H1 (cell line): ENCODE data around the gene ITPR3. TPM values are rescaled to one million over a fixed set of nuclear protein-coding genes. Genes with fewer than 3 reads are reported as not detected.

Source experiments
- CTCF ChIA-PET: fragments of 300-600 bp; sonication (Branson Sonifier 250); formaldehyde crosslinking; loops from one replicate; lab custom pipeline; 2021; ENCODE audit not compliant: partially characterized antibody; lab: Charles Lee
- POLR2A ChIA-PET: fragments of 300-600 bp; sonication (Branson Sonifier 250); formaldehyde crosslinking; loops from one replicate; lab custom pipeline; 2021; ENCODE audit warnings: inconsistent platforms; ENCODE audit not compliant: partially characterized antibody; lab: Charles Lee
- DNase-seq, 2 experiments: peaks; one replicate each; pipeline versions ENCODE4 v3.0.0 to v3.0.0-alpha.2; 2010 to 2022; ENCODE audit warnings: low spot score in 2 of 2, low read depth in 1 of 2, mixed read lengths in 1 of 2
- FAIRE-seq: peaks from 2 replicates; lab custom pipeline; 2011; peaks lifted over from hg19 to GRCh38; lab: Jason Lieb, UNC
- H2AFZ ChIP-seq: 2 replicates; pipeline ENCODE4 v1.8.1; 2012; ENCODE audit warnings: low read length, inconsistent platforms
- H2AK5ac ChIP-seq: 2 replicates; pipeline ENCODE4 v1.6.1; 2013; ENCODE audit warnings: low read depth, low read length
- H2BK120ac ChIP-seq: replicated peaks from 2 replicates; pipeline ENCODE3; 2013; ENCODE audit warnings: low read depth, low read length, inconsistent platforms
- H2BK12ac ChIP-seq: 2 replicates; pipeline ENCODE4 v1.6.1; 2013; ENCODE audit warnings: low read depth, low read length
- H2BK15ac ChIP-seq: 2 replicates; pipeline ENCODE4 v1.6.1; 2013; ENCODE audit warnings: low read length
- H2BK20ac ChIP-seq: 2 replicates; pipeline ENCODE4 v1.6.1; 2013; ENCODE audit warnings: low read length
- H2BK5ac ChIP-seq: 2 replicates; pipeline ENCODE4 v1.6.1; 2013; ENCODE audit warnings: low read depth, low read length
- H3K14ac ChIP-seq: 2 replicates; pipeline ENCODE4 v1.6.1; 2013; ENCODE audit warnings: inconsistent platforms; ENCODE audit not compliant: insufficient read length
- H3K18ac ChIP-seq: 2 replicates; pipeline ENCODE4 v1.6.1; 2013; ENCODE audit warnings: low read length; ENCODE audit errors: extremely low read depth
- H3K23ac ChIP-seq: 2 replicates; pipeline ENCODE4 v1.6.1; 2013; ENCODE audit warnings: inconsistent platforms; ENCODE audit not compliant: insufficient read length
- H3K23me2 ChIP-seq: 2 replicates; pipeline ENCODE4 v1.6.1; 2013; ENCODE audit warnings: low read depth, low read length
- H3K27ac ChIP-seq: 2 replicates; pipeline ENCODE4 v1.6.1; 2011; ENCODE audit warnings: low read depth, low read length, inconsistent platforms
- H3K27me3 ChIP-seq, 4 experiments: replicated peaks in 1 of 4; 1 replicate in 1 of 4; 2 replicates in 3 of 4; pipeline versions ENCODE4 v1.6.1 to v1.8.1; 2011 to 2013; ENCODE audit warnings: low read length in 3 of 4, mild to moderate bottlenecking in 3 of 4, inconsistent platforms in 2 of 4, mixed read lengths in 2 of 4, moderate library complexity in 1 of 4; ENCODE audit not compliant: control insufficient read depth in 3 of 4, insufficient read depth in 3 of 4; ENCODE audit errors: extremely low read depth in 1 of 4
- H3K36me3 ChIP-seq, 4 experiments: 2 replicates each; pipeline versions ENCODE4 v1.6.1 to v1.8.1; 2011 to 2013; ENCODE audit warnings: mild to moderate bottlenecking in 4 of 4, low read length in 3 of 4, moderate library complexity in 2 of 4, control low read depth in 1 of 4, inconsistent platforms in 1 of 4; ENCODE audit not compliant: insufficient read depth in 4 of 4, control insufficient read depth in 2 of 4
- H3K4ac ChIP-seq: replicated peaks from 2 replicates; pipeline ENCODE3; 2013; ENCODE audit warnings: low read length, low read depth, mixed read lengths, inconsistent platforms; ENCODE audit not compliant: insufficient read length
- H3K4me1 ChIP-seq, 4 experiments: replicated peaks in 1 of 4; 1 replicate in 1 of 4; 2 replicates in 3 of 4; pipeline versions ENCODE4 v1.6.1 to v1.8.1; 2011 to 2013; ENCODE audit warnings: low read length in 3 of 4, inconsistent platforms in 2 of 4, mixed read lengths in 1 of 4; ENCODE audit not compliant: insufficient read depth in 4 of 4, control insufficient read depth in 3 of 4
- H3K4me2 ChIP-seq, 2 experiments: 2 replicates each; pipeline versions ENCODE4 v1.6.1 to v1.8.1; 2011 to 2013; ENCODE audit warnings: low read depth in 2 of 2, low read length in 2 of 2, control low read depth in 1 of 2, inconsistent platforms in 1 of 2, mild to moderate bottlenecking in 1 of 2; ENCODE audit not compliant: insufficient read depth in 1 of 2
- H3K4me3 ChIP-seq, 4 experiments: fragments of 200-600, 300-600 bp in 1 of 4; sonication (generic), shearing (Covaris generic), sonication (Bioruptor Twin) in 1 of 4; 2 replicates each; pipeline versions ENCODE4 v1.5.1 to v1.8.1; 2011 to 2016; ENCODE audit warnings: low read length in 4 of 4, low read depth in 3 of 4, control low read depth in 2 of 4, inconsistent platforms in 2 of 4, mild to moderate bottlenecking in 2 of 4, mixed read lengths in 1 of 4, moderate library complexity in 1 of 4; ENCODE audit not compliant: insufficient read depth in 2 of 4; ENCODE audit errors: extremely low read depth in 1 of 4
- H3K56ac ChIP-seq: replicated peaks from 2 replicates; pipeline ENCODE3; 2013; ENCODE audit warnings: low read depth, mild to moderate bottlenecking, mixed read lengths, low read length, inconsistent platforms; ENCODE audit not compliant: insufficient read length
- H3K79me1 ChIP-seq: 2 replicates; pipeline ENCODE4 v1.6.1; 2013; ENCODE audit warnings: low read depth, low read length, control low read depth
- H3K79me2 ChIP-seq, 2 experiments: 2 replicates each; pipeline versions ENCODE4 v1.6.1 to v1.8.1; 2012 to 2013; ENCODE audit warnings: low read length in 2 of 2, mild to moderate bottlenecking in 2 of 2, inconsistent platforms in 1 of 2; ENCODE audit not compliant: insufficient read depth in 2 of 2, control insufficient read depth in 1 of 2
- H3K9ac ChIP-seq, 4 experiments: replicated peaks in 1 of 4; 1 replicate in 1 of 4; 2 replicates in 3 of 4; pipeline versions ENCODE4 v1.6.1 to v1.8.1; 2011 to 2013; ENCODE audit warnings: low read depth in 3 of 4, low read length in 3 of 4, control low read depth in 2 of 4, mild to moderate bottlenecking in 2 of 4, moderate library complexity in 2 of 4, inconsistent platforms in 1 of 4; ENCODE audit errors: extremely low read depth in 1 of 4
- H3K9me3 ChIP-seq, 2 experiments: 2 replicates each; pipeline versions ENCODE4 v1.6.1 to v1.8.1; 2012 to 2013; ENCODE audit warnings: mild to moderate bottlenecking in 2 of 2, moderate library complexity in 2 of 2, control low read depth in 1 of 2, inconsistent platforms in 1 of 2, low read depth in 1 of 2, low read length in 1 of 2, mixed read lengths in 1 of 2; ENCODE audit not compliant: insufficient read depth in 2 of 2
- H4K20me1 ChIP-seq, 2 experiments: replicated peaks in 1 of 2; 2 replicates each; pipeline versions ENCODE3 to v1.8.1; 2011 to 2013; ENCODE audit warnings: inconsistent platforms in 2 of 2, low read length in 2 of 2, mild to moderate bottlenecking in 1 of 2; ENCODE audit not compliant: insufficient read depth in 2 of 2, control insufficient read depth in 1 of 2
- H4K5ac ChIP-seq: 2 replicates; pipeline ENCODE4 v1.6.1; 2013; ENCODE audit warnings: low read length, low read depth, mixed read lengths, inconsistent platforms; ENCODE audit not compliant: insufficient read length
- H4K8ac ChIP-seq: 2 replicates; pipeline ENCODE4 v1.8.0; 2013; ENCODE audit warnings: mild to moderate bottlenecking, moderate library complexity, low read length, inconsistent platforms; ENCODE audit not compliant: insufficient read depth; ENCODE audit errors: extremely low read depth
- H4K91ac ChIP-seq: replicated peaks from 2 replicates; pipeline ENCODE3; 2013; ENCODE audit warnings: low read length, mixed read lengths, inconsistent platforms; ENCODE audit not compliant: insufficient read length
- ASH2L ChIP-seq: fragments of 200-600, 300-600 bp; sonication (generic); IDR thresholded peaks from one replicate; pipeline ENCODE4 v1.7.1; 2017; ENCODE audit warnings: low read length
- SIN3A ChIP-seq, 2 experiments: IDR thresholded peaks in 1 of 2; conservative IDR thresholded peaks in 1 of 2; 2 replicates each; pipeline ENCODE4 v1.6.1; 2011 to 2012; ENCODE audit warnings: low read length in 2 of 2, improper control_type of control experiment in 1 of 2, low read depth in 1 of 2, mild to moderate bottlenecking in 1 of 2
- WGBS, 2 experiments: shearing (Covaris generic) in 1 of 2; methylation state at CpG; one replicate each; pipeline versions ENCODE4 v1.1.6 to v1.1.7; 2013 to 2015; ENCODE audit warnings: low lambda C conversion rate in 2 of 2, mixed read lengths in 2 of 2, inconsistent platforms in 1 of 2, low coverage in 1 of 2, missing lambda C conversion rate in 1 of 2; ENCODE audit not compliant: insufficient replicate concordance in 2 of 2, insufficient coverage in 1 of 2, insufficient read length in 1 of 2; ENCODE audit errors: extremely low coverage in 1 of 2, missing lambda C conversion rate in 1 of 2; 5-methylcytosine and 5-hydroxymethylcytosine counted together
- polyA plus RNA-seq, 7 experiments: library from polyadenylated mRNA; depleted of rRNA in 3 of 7; stranded (reverse) in 5 of 7; unstranded in 2 of 7; fragments of >200 nt in 5 of 7; fragments of 200-250 nt in 2 of 7; gene quantifications; 1 replicate in 5 of 7; 2 replicates in 1 of 7; 4 replicates in 1 of 7; pipeline versions ENCODE4 v1.2.1 to v1.2.3, GENCODE V29; 2011 to 2013; ENCODE audit warnings: missing spikeins in 2 of 7, mixed read lengths in 2 of 7
- total RNA-seq: library from RNA; stranded (reverse); fragmentation: NEBNext Ultra II Directional; extraction: Animal tissue kit (Norgen Biotek cat#: 25700); gene quantifications from 2 replicates; pipeline ENCODE4 v1.2.1, GENCODE V29; 2021

ITPR3 gene
- total and polyA plus RNA-seq, 2 of the 8 experiments (the other 6 are each of a cell fraction or from before 2014, with no cell fraction given): 29.1 to 45.7 TPM

DNA sequence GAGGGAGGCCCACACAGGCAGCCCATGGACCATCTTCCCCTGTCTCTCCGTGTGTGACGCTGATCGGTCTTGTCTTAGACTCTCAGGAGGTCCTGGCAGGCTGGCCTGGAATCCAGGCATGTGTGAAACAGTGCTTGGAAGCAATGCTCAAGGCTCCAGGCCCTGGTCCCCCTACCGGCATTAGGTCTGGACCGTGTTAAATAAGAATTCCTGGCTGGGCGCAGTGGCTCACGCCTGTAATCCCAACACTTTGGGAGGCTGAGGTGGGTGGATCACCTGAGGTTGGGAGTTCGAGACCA is 112.5 kb downstream of the ITPR3 start:
- H4K91ac ChIP-seq: no peak overlapping the region
- H3K27me3 ChIP-seq: no peaks in the 10 kb centered on the region; a peak in 2 of 7 replicates
- peak overlapping the region; percentile 60; the same call in 1 of the 2 replicates for H4K8ac ChIP-seq
- no peaks in the 10 kb centered on the region for H4K20me1 ChIP-seq
- no peaks in the 10 kb centered on the region for H3K79me1 ChIP-seq
- H3K9me3 ChIP-seq: no peaks in the 10 kb centered on the region
- H2BK5ac ChIP-seq: no peak overlapping the region
- H3K9ac ChIP-seq: no peak overlapping the region
- DNase-seq (no peak), FAIRE-seq (no peak)
- CTCF ChIA-PET: interaction anchor here (1.1 kb wide), 1 partner anchor 412 kb away, joined by 3 read pairs; the partner anchor contains the start of gene GRM4
- WGBS, 2 experiments: 86% methylated on average over 8 of the region's 8 CpGs; no CpG with 5 or more reads in 1 of the 2 experiments
- no peak overlapping the region for H3K27ac ChIP-seq
- TF ChIP-seq ASH2L (no peak), SIN3A (conservative IDR thresholded peaks at IDR 0.05 in 1 of 2, IDR thresholded peaks at IDR 0.05 in 1 of 2; ENCODE audit: low read depth in 1 of 2, low read length in 2 of 2) (no peak)
- TF ChIP-seq, all 59 proteins: peak for 0
- no peaks in the 10 kb centered on the region for H3K36me3 ChIP-seq
- no peak overlapping the region for H3K23ac ChIP-seq
- POLR2A ChIA-PET: no interaction called here
- no peak overlapping the region for H2BK120ac ChIP-seq
- no peak overlapping the region for H2AK5ac ChIP-seq
- no peaks in the 10 kb centered on the region for H3K4me1 ChIP-seq
- no peak overlapping the region for H3K56ac ChIP-seq
- H3K79me2 ChIP-seq: no peaks in the 10 kb centered on the region
- no peak overlapping the region for H4K5ac ChIP-seq
- H2BK12ac ChIP-seq: no peak overlapping the region
- no peaks in the 10 kb centered on the region for H3K23me2 ChIP-seq
- H2BK20ac ChIP-seq: no peak overlapping the region
- H3K18ac ChIP-seq: no peak overlapping the region
- H3K4me3 ChIP-seq: no peak overlapping the region
- no peak overlapping the region for H3K14ac ChIP-seq
- H2BK15ac ChIP-seq: no peak overlapping the region
- H3K4me2 ChIP-seq: no peak overlapping the region
- no peak overlapping the region for H3K4ac ChIP-seq
- H2AFZ ChIP-seq: no peak overlapping the region
